NK-92 treated with Interleukin-12 subunit alpha and Interleukin-12 subunit beta, amount 100 ng/mL, for 24 hours (cell line): ENCODE results near the gene SLC16A14.
A peak's percentile ranks its signal among the peaks of the same experiment; 100 is the strongest.

ENCODE experiments used
- DNase-seq: peaks from one replicate; lab custom pipeline; 2025; lab: John Stamatoyannopoulos, UW

The SLC16A14 gene

DNA sequence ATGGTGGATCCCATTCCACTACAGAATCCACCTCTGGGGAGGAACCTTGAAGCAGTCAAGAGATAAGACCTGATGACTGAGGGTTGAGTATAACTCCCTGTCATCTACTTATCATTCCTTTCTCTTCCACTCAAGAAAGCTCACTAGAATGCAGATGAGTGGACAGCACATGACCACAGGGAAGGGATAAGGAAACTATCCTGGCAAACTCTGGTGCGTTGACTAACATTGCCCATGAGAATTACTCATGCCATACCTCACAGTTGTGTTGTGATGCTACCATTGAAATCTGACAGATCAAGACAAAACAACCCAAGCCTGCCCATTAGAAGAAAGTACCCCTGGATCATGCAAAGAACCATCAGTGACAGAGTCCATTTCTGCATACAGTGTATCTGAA, 26.5 kb downstream of the SLC16A14 start:
- DNase-seq = no peak

DNA sequence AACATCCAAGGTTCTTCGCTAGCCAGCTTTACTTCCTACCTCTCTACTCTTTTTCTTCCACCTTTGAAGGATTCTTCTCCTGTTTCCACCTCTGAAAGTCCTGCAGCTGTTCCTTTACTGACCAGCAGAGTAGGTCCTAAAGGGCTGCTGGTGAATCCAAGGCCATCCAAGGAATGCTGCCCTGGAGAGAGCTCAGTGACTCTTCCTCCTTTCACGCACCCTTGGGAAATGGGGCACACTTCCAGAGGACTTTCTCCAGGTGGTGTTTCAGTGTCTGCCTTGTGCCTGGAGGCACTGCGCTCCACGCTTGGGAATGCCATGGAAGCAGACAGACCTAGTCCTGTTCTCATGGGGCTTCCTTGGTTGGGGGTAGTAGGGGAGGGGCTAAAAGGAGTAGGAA, 45.4 kb downstream of the SLC16A14 start:
- DNase-seq = no peak

DNA sequence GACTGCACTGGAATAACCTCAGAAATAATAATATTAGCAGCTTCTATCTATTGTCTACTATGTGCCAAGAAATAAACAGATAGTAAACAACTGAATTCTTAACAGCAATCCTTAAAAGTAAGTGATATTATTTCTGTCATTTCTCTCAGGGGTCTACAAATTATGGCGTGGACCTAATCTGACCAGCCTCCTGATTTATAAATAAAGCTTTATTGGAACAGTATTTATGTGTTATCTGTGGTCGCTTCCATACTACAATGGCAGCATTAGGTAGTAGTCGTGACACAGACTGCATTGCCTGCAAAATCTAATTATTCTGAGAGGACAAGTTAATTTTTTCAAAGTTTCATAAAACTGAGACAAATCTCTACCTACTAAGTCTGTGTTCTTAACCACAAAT, 49.0 kb downstream of the SLC16A14 start:
- no peak for DNase-seq

DNA sequence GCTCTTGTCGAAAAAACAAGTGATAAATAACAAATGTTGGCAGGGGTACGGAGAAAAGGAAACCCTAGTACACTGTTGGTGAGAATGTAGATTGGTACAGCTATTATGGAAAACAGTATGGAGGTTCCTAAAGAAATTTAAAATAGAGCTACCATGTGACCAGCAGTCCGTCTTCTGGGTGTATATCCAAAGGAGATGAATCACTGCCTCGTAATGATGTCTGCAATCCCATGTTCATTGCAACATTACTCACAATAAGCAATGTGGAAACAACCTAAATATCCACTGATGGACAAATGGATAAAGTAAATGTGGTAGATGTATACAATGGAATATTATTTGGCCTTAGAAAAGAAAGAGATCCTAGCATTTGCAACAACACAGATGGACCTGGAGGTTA, 50.6 kb downstream of the SLC16A14 start:
- no peak for DNase-seq

DNA sequence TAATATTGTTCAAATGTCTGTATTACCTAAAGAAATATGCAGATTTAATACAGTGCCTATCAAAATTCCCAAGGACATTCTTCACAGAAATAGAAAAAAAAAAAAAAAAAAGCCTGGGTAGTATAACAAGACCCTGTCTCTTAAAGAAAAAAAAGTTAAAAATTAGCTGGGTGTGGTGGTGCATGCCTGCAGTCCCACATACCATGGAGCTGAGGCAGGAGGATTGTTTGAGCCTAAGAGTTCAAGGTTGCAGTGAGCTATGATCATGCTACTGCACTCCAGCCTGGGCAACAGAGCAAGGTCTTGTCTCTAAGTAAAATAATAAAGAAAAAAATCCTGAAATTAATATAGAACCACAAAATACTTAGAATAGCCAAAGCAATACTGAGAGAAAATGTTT, 51.9 kb downstream of the SLC16A14 start:
- no peak for DNase-seq

DNA sequence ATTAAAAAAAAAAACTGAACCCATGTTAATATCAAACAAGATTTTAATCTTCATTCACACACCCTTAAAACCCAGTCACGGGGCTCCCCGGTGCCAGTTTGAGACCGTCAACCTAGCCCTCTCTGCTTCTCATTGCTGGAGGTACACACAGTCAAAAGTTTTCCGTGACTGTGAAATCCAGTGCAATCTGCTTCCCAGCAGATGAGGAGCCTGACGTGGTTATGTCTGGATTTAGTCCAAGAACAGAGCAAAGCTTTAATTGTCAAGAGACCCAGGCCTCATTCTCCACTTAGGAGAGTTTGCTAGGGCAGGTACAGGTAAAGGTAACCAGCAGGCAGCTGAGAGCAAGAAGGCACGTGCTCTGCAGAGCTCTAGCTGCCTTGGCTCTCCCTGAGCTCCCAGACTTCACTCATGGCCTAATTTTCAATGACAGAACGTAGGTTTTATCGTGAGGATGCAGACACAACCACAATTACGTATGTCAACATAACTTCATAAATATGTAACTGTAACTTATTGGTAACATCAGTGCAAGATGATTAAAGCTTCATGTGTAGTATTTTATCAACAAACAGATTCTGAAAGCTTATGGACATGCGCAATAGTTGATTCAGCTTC, 56.3 kb downstream of the SLC16A14 start:
- no peak for DNase-seq

DNA sequence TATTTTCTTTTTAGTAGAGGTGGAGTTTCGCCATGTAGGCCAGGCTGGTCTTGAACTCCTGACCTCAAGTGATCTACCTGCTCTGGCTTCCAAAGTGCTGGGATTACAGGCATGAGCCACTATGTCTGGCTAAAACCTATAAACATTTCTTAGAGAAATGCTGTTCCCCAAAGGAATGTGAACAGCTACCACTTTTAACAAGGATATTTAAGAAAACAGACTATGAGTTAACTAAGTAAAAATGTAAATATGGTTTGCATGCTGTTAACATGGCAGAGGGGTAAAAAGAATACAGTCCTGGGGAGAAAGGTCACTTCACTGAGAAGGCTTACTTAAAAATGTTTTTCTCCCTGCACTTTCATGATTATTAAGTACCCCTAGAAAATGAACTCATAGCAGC, 57.1 kb downstream of the SLC16A14 start:
- DNase-seq = no peak

DNA sequence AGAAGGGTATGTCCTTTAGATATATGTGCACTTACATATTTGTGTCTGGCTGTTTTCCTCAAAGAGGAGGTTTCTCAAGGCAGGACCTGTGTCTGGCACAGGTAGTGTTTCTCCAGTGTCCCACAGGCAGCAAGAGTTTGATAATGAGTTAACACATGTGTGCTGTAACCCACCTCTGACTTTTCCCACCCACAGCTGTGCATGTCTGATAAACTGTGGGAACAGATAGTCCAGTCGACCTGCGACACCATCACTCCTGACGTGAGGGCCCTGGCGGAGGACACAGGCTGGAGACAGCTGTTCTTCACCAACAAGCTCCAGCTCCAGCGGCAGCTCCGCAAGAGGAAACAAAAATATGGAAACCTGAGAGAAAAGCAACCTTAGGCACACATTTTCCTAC, 58.2 kb downstream of the SLC16A14 start:
- DNase-seq = no peak

DNA sequence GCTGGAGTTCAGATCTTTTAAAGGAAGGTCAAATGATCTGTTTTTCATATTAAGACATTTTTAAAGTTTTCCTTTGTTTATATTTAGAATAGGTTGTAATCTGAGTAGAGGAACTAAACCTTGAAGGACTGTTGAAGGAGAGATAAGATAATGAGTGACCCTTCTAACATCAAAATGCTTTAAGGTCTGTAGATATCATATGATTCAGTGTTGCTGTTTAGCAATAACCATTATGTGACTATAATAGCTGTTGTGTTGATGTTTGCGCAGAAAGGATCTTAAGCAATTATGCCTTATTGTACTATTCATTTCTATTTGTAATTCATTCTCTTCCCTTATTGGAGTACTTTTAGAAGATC, 60.0 kb downstream of the SLC16A14 start:
- no peak for DNase-seq

DNA sequence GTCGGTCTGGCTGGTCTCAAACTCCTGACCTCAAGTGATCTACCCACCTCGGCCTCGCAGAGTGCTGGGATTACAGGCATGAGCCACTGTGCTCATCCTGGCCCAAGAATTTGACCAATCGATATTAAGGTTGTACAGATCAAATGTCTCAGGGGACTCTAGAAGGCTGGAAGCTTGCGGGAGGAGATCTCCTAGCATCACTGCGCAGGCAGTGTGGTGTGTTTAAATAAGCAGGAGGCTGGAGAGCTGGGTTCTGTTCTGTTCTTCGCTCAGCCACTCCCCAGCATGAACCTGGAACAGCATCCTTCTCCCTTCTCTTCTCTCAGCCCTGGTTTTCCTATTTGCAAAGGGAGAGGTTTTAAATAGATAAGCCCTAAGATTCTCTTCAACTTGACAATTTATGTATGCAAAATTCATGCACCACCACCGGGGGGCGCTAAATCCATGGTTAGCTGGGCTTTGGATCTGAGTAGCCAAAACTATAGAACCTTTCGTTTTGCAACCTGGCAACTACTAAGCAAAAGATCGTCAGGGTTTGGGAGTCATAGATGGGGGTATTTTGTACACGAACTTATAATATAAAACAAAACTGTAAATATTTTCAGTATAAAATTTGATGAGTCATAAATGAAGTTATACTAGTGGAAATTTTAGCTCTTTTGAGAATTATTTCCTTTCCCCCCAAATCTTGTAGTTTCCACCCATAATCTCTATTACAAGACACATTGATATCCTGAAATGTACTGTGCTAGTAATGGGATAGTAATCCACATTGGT, 60.6 kb downstream of the SLC16A14 start:
- DNase-seq = peak; percentile 67

DNA sequence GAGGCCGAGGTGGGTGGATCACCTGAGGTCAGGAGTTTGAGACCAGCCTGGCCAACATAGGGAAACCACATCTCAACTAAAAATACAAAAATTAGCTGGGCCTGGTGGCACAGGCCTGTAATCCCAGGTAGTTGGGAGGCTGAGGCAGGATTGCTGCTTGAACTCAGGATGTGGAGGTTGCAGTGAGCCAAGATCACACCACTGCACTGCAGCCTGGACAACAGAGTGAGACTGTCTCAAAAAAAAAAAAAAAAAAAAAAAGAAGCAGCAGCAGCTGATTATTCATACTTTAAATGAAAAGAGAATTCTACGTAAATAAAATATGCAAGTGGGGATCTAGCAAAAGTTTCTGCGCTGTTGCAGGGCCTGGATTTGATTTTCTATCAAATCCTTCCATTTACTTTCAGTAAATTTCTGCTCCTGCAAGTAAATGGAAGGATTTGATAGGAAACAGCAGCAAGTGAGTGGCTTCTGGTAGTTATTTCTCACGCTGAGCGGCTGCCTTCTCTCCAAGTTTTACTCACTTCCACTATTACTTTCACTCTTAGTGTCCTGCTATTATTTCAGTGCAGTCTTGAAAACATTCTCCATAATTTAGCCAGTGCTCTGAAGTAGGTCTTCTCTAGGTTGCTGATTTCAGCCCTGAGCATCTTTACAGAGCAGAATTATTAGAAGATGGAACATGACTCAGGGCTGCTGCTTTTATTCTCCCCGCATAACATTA, 68.4 kb downstream of the SLC16A14 start:
- no peak for DNase-seq

DNA sequence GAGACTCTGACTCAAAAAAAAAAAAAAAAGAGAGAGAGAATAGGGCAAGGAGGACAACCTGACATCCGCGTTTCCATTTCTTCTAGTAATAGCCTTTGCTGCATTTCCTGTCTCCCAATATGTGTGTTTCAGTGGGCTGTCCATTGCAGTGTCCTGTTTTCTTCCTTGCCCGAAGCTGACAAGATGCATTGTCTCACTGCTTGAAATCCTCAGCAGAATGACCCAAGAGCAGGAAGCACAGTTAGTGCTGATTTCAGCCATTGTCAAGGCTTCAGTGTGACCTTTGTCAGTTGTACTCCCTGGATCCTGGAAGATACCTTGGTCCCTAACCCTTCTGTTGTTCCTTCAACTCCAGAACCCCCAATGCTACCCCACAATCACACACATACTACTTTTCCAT, 71.2 kb downstream of the SLC16A14 start:
- no peak for DNase-seq

DNA sequence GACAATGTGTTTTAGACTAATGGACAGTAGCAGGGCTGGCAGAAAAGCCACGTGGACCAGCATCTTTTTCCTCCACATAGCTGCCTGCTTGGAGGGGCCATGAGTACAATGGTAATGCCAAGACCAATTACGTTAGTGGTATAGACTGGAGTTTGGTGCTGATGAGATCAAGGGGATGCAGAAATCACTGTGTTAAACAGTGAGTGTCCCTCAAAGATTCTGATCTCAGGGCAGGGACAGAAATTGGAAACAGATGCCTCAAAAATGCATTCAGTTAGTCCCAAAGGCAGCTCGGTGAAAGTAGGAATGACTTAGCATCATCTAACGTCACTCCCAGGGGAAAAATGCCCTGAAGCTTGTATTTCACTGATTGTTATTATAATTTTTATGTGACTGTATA, 72.4 kb downstream of the SLC16A14 start:
- DNase-seq = no peak

DNA sequence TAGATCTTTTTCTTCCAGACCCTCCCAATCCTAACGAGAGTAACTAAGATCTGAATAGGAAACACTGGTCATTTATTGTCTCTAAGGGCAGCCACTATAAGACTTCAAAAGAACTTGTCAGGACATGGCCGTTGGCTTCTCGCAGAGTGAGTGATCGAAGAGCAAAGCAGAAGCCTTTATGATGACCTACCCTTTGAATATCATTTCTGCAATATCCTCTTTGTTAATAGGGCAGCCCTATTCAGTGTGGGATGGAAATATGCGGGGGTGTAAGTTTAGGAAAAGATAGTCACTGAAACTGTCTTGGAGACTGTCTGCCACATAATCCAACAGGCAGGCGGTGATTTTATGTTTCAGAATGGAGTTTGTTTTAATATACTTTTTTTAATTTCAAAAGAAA, 75.5 kb downstream of the SLC16A14 start:
- DNase-seq = no peak
